Stimulated activated effector memory CD8-positive, alpha-beta T cell treated with anti-CD3 and anti-CD28 coated beads, Interleukin-12 subunit alpha, Interleukin-12 subunit beta, amount 100 ng/mL, for 72 hours (primary cell): ENCODE measurements around the gene CORO1C.
"Not testable (repeated sequence)": the region's sequence is repeated elsewhere in the genome, so short reads cannot be mapped to it uniquely, and the experiment has no call there.

ENCODE experiments used
- ATAC-seq: fragments of 150-1000 bp; cut with Tn5 transposase; 2 replicates; pipeline ENCODE4 v1.10.0; 2021
- DNase-seq, 2 donors: peaks; one replicate each; pipeline ENCODE4 v3.0.0; 2021 to 2022; ENCODE audit warnings: low spot score in 2 of 2
- H3K27ac Mint-ChIP-seq: one replicate; pipeline ENCODE4 v1.8.0; 2022; ENCODE audit warnings: mild to moderate bottlenecking, mixed read lengths
- H3K36me3 Mint-ChIP-seq: one replicate; pipeline ENCODE4 v1.8.0; 2022; ENCODE audit warnings: mild to moderate bottlenecking, mixed read lengths
- H3K4me1 Mint-ChIP-seq: one replicate; pipeline ENCODE4 v1.8.0; 2022; ENCODE audit warnings: mixed read lengths
- H3K4me3 Mint-ChIP-seq: one replicate; pipeline ENCODE4 v1.8.0; 2022; ENCODE audit warnings: mild to moderate bottlenecking, mixed read lengths
- H3K9me3 Mint-ChIP-seq: one replicate; pipeline ENCODE4 v1.8.0; 2022; ENCODE audit warnings: mixed read lengths

The CORO1C gene

DNA sequence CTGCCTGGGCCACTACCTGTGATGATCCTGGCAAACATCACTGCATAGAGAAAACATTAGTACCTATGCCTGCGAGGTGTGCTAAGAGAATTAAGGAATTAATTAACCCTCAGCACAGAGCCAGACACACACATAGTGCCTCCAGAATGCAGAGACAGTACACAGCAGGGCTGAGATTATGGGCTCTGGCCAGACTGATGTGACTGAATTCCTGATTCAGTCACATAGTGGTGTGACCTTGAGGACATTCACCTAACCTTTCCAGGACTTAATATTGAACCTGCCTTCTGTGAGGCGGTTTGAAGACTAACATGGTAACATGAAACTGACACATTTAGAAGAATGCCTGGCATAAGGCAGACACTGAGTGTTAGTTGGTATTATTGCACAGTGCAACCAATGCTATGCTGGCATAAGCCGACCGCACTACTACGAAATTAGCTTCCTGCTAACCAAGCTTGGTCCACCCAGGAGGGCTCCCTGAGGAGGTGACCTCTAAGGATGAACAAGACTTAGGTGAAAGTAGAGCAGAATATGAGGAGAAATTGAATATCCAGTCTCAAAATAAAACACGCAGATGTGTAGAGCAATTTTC, 65.6 kb downstream of the CORO1C start:
- Mint-ChIP-seq H3K9me3 (no peaks in the 10 kb centered on the region), H3K4me1 (peaks cover 20% of the 10 kb centered on the region), H3K36me3 (no peaks in the 10 kb centered on the region), H3K27ac (no peak overlapping the region), H3K4me3 (no peak overlapping the region)
- ATAC-seq (no peak), DNase-seq (no peak)

DNA sequence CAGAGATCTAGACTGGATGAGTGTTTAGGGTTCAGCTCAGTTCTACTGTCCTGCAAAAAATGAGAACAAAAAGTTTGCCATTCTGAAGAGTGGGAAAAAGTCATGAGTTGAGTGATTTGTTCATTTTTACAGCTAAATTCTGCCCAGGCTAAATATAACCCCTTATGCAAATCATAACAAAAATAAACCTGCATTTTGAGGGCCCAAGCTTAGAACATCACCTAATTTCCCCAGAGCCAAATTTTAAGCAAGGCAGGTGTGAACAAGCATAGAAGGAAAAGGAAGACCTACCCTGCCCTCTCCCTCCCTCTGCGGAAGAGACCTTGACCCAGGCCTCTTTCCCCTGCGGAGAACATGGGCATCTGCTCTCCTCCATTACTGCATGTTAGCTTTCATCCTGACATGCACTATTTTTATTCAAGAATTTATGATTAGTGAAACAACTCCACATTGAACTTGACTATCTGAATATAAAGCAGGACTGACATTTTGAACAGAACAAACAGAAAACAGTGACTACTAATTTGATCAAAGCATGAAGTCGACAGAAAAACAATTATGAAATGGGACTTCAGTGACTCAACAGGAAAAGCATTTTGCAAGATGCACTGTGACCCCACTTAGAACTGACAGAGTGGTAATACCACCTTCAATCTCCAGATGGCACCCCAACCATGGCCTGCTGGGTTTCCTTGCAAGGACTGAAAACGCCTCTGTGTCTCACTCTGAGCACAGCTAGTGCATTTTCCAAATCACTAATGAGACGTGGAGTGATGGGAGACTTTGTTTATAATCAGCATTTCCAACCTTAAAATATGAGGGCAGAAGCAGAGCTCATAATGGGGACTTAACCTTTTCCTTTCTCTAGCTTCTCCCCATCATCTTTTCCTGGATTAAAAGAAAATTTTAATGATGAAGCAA, 66.7 kb downstream of the CORO1C start:
- H3K36me3 Mint-ChIP-seq = no peaks in the 10 kb centered on the region
- peak overlapping the region; percentile 83 for H3K27ac Mint-ChIP-seq
- ATAC-seq (peak; percentile 100), DNase-seq (peak; percentile 71 to 92)
- H3K9me3 Mint-ChIP-seq = no peaks in the 10 kb centered on the region
- H3K4me3 Mint-ChIP-seq = peak overlapping the region; percentile 28
- peaks cover 20% of the 10 kb centered on the region for H3K4me1 Mint-ChIP-seq

GRCh38 chr12:108663324-108664015, 67.8 kb downstream of the CORO1C start:
- Mint-ChIP-seq H3K36me3 (no peaks in the 10 kb centered on the region), H3K4me3 (no peak overlapping the region), H3K27ac (peak overlapping the region; percentile 83), H3K9me3 (no peaks in the 10 kb centered on the region), H3K4me1 (peaks cover 20% of the 10 kb centered on the region)
- ATAC-seq (no peak), DNase-seq (no peak)

DNA sequence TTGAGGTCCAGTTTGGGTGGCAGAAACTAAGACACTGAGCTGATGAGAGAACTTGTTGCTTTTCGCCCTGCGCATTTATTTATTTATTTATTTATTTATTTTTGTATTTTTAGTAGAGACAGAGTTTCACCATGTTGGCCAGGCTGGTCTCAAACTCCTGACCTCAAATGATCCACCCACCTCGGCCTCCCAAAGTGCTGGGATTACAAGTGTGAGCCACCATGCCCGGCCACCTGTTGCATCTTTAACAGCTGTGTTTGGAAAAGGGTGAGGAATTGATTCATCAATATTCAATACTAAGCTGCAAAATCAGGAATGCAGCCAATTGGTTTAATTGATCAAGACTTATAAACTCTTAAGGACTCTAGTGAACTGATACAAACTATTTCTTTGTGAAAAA, 73.2 kb downstream of the CORO1C start:
- ATAC-seq, H3K4me3 Mint-ChIP-seq, H3K27ac Mint-ChIP-seq, H3K9me3 Mint-ChIP-seq, H3K4me1 Mint-ChIP-seq, DNase-seq: not testable (repeated sequence)
- H3K36me3 Mint-ChIP-seq = peaks cover 21% of the 10 kb centered on the region

DNA sequence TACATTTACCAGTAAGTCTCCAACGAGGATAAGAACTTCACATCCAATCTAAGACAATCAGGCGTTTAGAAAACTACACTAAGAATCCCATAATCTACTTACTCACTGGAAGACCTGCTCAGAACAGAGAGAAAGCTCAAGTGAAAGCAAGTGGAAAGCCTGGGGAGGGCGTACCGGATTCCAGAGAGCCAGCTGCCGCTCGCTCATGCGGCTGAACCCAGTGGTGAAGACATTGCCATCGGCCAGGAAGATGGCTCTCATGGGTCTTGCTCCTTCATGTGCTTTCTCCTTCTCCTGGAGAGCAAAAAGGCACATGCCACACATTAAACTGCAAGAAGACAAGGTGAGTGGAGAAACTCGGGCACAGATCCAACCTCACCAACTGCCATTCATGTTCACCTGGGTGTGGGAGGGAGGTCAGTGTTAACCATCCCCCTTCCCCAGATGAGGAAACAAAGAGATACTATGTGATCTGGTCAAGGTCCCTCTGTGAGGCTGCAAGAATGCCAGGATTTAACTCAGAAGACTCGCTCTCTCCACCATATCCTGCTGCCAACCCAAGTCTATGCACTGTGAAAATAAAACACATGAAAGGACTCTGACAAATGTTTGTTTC, 74.1 kb downstream of the CORO1C start:
- no peak overlapping the region for H3K27ac Mint-ChIP-seq
- peaks cover 27% of the 10 kb centered on the region for H3K36me3 Mint-ChIP-seq
- ATAC-seq = no peak
- no peak overlapping the region for H3K4me3 Mint-ChIP-seq
- H3K4me1 Mint-ChIP-seq = no peaks in the 10 kb centered on the region
- H3K9me3 Mint-ChIP-seq = no peaks in the 10 kb centered on the region
- no peak for DNase-seq

DNA sequence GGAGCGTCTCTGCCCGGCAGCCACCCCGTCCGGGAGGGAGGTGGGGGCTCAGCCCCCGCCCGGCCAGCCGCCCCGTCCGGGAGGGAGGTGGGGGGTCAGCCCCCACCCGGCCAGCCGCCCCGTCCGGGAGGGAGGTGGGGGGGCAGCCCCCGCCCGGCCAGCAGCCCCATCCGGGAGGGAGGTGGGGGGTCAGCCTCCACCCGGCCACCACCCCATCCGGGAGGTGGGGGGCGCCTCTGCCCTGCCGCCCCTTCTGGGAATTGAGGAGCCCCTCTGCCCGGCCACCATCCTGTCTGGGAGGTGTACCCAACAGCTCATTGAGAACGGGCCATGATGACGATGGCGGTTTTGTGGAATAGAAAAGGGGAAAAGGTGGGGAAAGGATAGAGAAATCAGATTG, 75.1 kb downstream of the CORO1C start:
- not testable (repeated sequence) for H3K4me3 Mint-ChIP-seq, H3K27ac Mint-ChIP-seq, H3K9me3 Mint-ChIP-seq

GRCh38 chr12:108655812-108656175, 75.5 kb downstream of the CORO1C start:
- H3K9me3 Mint-ChIP-seq, DNase-seq, H3K4me3 Mint-ChIP-seq, H3K4me1 Mint-ChIP-seq, H3K27ac Mint-ChIP-seq, ATAC-seq: not testable (repeated sequence)
- H3K36me3 Mint-ChIP-seq = peaks cover 41% of the 10 kb centered on the region

More for the DNA sequence above, 75.1 kb downstream of the CORO1C start:
- ATAC-seq, DNase-seq, H3K4me1 Mint-ChIP-seq: not testable (repeated sequence)
- peaks cover 37% of the 10 kb centered on the region for H3K36me3 Mint-ChIP-seq

DNA sequence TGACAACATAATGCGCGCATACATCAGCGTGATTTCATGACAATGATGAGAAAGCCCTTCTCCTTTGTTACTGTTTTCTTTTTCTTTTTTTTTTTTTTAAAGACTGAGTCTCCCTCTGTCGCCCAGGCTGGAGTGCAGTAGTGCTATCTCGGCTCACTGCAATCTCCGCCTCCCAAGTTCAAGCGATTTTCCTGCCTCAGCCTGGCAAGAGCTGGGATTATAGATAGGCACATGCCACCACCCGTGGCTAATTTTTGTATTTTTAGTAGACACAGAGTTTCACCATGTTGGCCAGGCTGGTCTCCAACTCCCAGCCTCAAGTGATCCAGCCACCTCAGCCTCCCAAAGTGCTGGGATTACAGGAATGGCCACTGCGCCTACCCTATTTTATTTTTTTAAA, 76.7 kb downstream of the CORO1C start:
- not testable (repeated sequence) for DNase-seq
- peaks cover 44% of the 10 kb centered on the region for H3K36me3 Mint-ChIP-seq

GRCh38 chr12:108653922-108654321, 77.4 kb downstream of the CORO1C start:
- Mint-ChIP-seq H3K27ac (peak overlapping the region; percentile 68), H3K36me3 (peaks cover 47% of the 10 kb centered on the region), H3K4me3 (no peak overlapping the region), H3K4me1 (peaks cover 8% of the 10 kb centered on the region), H3K9me3 (no peaks in the 10 kb centered on the region)
- ATAC-seq (no peak), DNase-seq (no peak)

More for the DNA sequence above, 76.7 kb downstream of the CORO1C start:
- not testable (repeated sequence) for H3K4me1 Mint-ChIP-seq, H3K9me3 Mint-ChIP-seq, H3K4me3 Mint-ChIP-seq, ATAC-seq, H3K27ac Mint-ChIP-seq

DNA sequence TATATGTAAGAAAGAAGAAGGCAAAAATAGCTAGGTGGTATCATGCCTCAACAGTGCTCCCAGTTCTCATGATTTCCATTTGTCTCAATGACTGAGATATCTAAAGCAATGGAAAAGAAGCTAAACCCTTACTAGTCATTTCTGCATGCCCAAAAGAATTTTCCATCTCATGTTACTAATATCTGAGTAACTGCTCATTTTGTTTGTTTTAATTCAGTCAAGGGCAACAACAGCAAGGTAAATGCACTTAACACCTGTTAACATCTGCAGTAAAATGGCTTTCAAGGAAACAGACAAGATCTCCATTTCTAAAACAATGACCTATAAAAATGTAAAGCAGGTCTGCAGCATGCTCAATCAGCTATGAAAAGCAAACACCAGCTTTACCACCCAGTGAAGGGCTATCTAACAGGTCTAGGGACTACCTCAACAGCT, 78.2 kb downstream of the CORO1C start:
- peak overlapping the region; percentile 68 for H3K27ac Mint-ChIP-seq
- no peak for ATAC-seq
- no peak overlapping the region for H3K4me3 Mint-ChIP-seq
- H3K9me3 Mint-ChIP-seq = no peaks in the 10 kb centered on the region
- H3K4me1 Mint-ChIP-seq = peaks cover 16% of the 10 kb centered on the region
- peaks cover 55% of the 10 kb centered on the region for H3K36me3 Mint-ChIP-seq
- no peak for DNase-seq

GRCh38 chr12:108650083-108650482, 81.2 kb downstream of the CORO1C start:
- Mint-ChIP-seq H3K36me3 (peaks cover 62% of the 10 kb centered on the region), H3K4me1 (peaks cover 30% of the 10 kb centered on the region), H3K4me3 (no peak overlapping the region), H3K9me3 (no peaks in the 10 kb centered on the region), H3K27ac (no peak overlapping the region)
- DNase-seq (no peak), ATAC-seq (no peak)

DNA sequence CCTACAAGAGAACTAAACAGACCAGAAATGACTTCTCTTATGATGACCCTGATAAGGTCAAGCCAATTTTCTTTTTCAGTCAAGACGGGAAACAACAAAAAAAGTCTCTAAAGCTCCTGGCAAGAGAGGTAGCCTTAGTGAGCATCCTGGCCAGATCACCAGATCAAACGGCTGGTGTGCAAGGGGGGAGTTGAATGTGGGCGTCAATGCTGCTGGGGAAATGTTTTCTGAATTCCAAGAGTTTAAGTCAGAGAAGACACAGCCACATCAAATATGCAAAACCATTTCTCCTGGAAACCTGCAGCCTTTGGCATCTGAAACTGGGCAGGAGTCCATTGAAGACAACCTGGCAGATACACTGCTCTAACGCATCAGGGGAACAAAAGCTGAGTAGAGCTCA, 81.6 kb downstream of the CORO1C start:
- no peak for ATAC-seq
- Mint-ChIP-seq H3K27ac (no peak overlapping the region), H3K9me3 (no peaks in the 10 kb centered on the region), H3K36me3 (peaks cover 66% of the 10 kb centered on the region), H3K4me3 (no peak overlapping the region), H3K4me1 (peaks cover 30% of the 10 kb centered on the region)
- no peak for DNase-seq

- H3K36me3 Mint-ChIP-seq = peaks cover 68% of the 10 kb centered on the region
- H3K27ac Mint-ChIP-seq = no peak overlapping the region
- peaks cover 30% of the 10 kb centered on the region for H3K4me1 Mint-ChIP-seq
- H3K4me3 Mint-ChIP-seq = no peak overlapping the region
- H3K9me3 Mint-ChIP-seq = no peaks in the 10 kb centered on the region
- ATAC-seq (peak; percentile 84), DNase-seq (no peak)
These were observed 82.2 kb downstream of the CORO1C start for GRCh38 chr12:108649126-108649525.

DNA sequence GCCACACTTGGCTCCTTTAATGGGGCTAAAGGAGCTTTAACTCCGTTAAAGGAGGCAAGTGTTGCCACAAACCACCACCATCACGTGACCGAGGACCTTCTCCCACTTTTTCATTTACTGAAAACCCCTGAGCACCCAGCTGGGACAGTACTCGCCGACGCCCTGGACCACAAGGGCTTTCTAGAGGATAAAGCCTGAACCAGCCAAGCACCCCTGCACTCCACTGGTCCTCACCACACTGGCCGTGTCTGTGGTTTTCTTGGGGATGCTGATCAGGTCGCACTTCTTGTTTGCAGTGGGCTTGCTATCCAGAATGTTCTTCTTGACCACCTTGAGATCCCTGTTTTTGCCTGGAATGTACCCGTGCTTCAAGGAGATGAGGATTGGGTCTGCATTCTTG, 82.9 kb downstream of the CORO1C start:
- ATAC-seq (no peak), DNase-seq (no peak)
- Mint-ChIP-seq H3K36me3 (peaks cover 64% of the 10 kb centered on the region), H3K4me1 (peaks cover 30% of the 10 kb centered on the region), H3K4me3 (no peak overlapping the region), H3K27ac (peak overlapping the region; percentile 51), H3K9me3 (no peaks in the 10 kb centered on the region)

DNA sequence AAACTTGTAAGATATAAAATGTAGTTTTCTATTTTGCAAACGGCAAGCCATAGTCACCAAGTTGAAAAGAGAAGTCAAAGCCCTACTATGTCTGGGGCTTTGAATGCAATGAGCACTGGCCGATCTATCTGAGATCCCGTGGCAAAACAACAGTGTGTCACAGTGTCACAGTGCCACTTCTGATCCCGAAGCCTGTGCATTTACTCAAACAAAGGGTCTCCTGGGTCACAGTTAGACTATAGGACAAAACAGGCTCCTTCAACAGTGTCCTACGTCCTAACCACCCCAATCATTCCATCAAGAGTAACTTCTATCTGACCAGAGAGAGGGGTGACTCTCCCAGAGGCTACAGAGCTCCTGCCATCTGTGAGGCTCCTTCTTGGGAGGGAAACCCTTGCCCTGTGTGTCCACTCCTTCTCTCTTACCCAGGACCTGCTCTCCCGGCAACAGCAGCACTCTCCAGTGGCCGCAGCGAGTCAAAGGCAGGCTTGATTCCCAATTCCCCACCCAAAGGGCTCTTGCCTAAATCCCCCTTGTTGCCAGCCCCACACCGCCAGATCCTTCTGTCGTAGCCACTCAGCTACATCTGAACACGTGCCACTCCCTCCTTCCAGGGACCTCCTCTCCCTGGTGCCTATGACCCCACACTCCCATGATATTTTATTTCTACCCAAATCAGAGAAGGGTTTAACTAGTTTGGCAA, 83.6 kb downstream of the CORO1C start:
- Mint-ChIP-seq H3K4me3 (no peak overlapping the region), H3K4me1 (peaks cover 30% of the 10 kb centered on the region), H3K9me3 (no peaks in the 10 kb centered on the region), H3K27ac (peak overlapping the region; percentile 51), H3K36me3 (peaks cover 63% of the 10 kb centered on the region)
- DNase-seq (no peak), ATAC-seq (no peak)
